ENCODE results near the gene GFRA1.

The GFRA1 gene

GRCh38 chr10:116221053-116221452, 52.0 kb downstream of the GFRA1 start:
- DNase-seq (ENCODE audit: low spot score): no peak
- TF ChIP-seq, protein P1, sequence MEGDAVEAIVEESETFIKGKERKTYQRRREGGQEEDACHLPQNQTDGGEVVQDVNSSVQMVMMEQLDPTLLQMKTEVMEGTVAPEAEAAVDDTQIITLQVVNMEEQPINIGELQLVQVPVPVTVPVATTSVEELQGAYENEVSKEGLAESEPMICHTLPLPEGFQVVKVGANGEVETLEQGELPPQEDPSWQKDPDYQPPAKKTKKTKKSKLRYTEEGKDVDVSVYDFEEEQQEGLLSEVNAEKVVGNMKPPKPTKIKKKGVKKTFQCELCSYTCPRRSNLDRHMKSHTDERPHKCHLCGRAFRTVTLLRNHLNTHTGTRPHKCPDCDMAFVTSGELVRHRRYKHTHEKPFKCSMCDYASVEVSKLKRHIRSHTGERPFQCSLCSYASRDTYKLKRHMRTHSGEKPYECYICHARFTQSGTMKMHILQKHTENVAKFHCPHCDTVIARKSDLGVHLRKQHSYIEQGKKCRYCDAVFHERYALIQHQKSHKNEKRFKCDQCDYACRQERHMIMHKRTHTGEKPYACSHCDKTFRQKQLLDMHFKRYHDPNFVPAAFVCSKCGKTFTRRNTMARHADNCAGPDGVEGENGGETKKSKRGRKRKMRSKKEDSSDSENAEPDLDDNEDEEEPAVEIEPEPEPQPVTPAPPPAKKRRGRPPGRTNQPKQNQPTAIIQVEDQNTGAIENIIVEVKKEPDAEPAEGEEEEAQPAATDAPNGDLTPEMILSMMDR (IDR thresholded peaks at IDR 0.05; ENCODE audit: borderline replicate concordance, control extremely low read depth, extremely low read depth, insufficient read depth, missing control alignments): no peak
- in situ Hi-C loops (cut with MboI; ENCODE audit: low sequenced_read_pairs, unreplicated experiment): no loop called here

DNA sequence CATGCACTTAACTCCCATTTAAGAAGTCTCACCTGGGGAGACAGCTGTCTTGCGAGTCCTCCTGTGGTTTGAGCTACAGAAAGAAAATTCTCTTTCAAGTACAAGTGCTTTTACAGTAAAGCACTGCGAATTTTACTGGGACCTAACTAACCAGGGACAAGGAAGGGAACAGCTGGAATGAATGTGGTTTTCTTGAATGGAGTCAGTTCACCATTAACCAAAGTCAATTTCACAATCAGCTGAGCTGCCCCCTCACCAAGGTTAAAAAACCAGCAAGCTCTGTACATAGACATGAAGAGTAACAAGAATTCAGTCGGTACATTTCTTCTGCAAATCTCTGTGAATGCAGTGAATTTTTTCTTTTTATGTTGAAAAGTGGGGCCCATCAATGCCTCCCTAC, 56.3 kb downstream of the GFRA1 start:
- in situ Hi-C loops (cut with MboI; ENCODE audit: low sequenced_read_pairs, unreplicated experiment): no loop called here
- TF ChIP-seq, protein P1 (IDR thresholded peaks at IDR 0.05; ENCODE audit: borderline replicate concordance, control extremely low read depth, extremely low read depth, insufficient read depth, missing control alignments): no peak

GRCh38 chr10:116215651-116216050, 57.4 kb downstream of the GFRA1 start:
- TF ChIP-seq, protein P1 (IDR thresholded peaks at IDR 0.05; ENCODE audit: borderline replicate concordance, control extremely low read depth, extremely low read depth, insufficient read depth, missing control alignments): no peak
- in situ Hi-C loops (cut with MboI; ENCODE audit: low sequenced_read_pairs, unreplicated experiment): no loop called here
- no peak for DNase-seq (ENCODE audit: low spot score)

More for the DNA sequence above, 56.3 kb downstream of the GFRA1 start:
- no peak for DNase-seq (ENCODE audit: low spot score)

DNA sequence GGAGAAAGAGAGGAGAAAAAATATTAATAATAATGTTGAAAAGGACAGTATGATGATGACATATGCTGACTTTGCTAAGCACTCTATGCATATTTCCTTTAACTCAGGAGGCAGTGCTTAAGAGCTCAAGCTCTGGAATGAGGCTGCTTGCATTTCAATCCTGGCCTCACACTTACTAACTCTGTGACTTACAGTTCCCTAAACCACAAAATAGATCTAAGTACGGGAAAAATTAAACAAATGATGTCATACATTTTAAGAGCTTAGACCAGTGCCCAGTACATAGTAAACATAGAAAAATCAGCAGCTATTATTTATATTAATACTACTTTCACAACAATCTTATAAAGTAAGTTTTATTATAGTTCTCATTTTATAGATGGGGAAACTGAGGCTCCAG, 61.3 kb downstream of the GFRA1 start:
- TF ChIP-seq, protein P1 (IDR thresholded peaks at IDR 0.05; ENCODE audit: borderline replicate concordance, control extremely low read depth, extremely low read depth, insufficient read depth, missing control alignments): no peak
- no peak for DNase-seq (ENCODE audit: low spot score)
- in situ Hi-C loops (cut with MboI; ENCODE audit: low sequenced_read_pairs, unreplicated experiment): no loop called here

DNA sequence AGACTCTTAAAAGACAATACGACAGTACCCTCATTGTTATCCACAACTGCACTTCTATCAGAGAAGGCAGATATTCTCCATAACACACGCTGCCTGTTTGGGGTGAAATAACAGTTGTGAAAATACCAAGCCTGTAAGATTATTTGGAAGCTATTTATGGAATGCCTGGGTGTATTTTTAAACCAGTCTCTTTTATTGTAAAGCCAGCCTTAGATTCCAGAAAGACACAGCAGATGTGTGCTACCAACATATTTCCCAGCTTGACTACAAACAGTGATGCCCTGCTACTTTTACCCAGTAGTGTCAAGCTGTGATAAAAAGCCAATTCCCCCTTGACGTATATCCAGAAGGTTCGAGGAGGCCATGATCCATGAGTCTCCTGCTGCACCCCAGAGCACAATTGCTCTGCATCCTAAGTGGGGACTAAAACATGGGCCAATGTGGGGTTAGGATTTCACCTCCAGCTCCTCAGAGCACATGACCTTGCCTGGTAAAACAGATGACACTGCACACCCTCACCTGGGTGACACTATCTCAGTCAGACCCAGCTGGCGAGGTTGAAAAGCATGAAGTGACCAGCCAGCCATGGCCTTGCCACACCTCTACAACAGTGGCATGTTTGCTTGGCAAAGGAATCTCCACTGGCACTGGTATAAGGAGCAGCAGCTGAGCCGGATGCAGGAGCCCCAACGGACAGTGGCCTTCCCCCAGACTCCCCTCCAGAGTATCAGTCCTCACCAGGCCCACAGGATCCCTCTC, 62.2 kb downstream of the GFRA1 start:
- TF ChIP-seq, protein P1 (IDR thresholded peaks at IDR 0.05; ENCODE audit: borderline replicate concordance, control extremely low read depth, extremely low read depth, insufficient read depth, missing control alignments): no peak
- in situ Hi-C loops (cut with MboI; ENCODE audit: low sequenced_read_pairs, unreplicated experiment): no loop called here
- DNase-seq (ENCODE audit: low spot score): no peak

DNA sequence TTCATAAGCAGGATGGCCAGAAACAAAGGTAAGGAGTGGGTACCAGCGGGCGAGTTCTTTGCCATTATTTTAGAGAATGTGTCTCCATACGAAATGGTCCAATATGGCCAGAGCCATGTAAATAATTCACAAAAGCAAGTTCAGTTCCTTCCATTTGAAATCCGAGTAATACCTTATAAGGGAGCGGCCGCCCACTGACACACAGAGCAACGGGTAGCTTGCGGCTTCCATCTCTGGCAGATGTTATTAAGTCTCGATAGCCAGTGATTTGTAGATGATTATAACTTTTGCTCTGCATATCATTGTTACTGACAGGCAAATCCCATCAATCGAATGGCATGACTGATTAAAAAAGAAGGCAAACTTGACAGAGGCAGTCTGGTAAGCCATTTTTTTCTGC, 63.2 kb downstream of the GFRA1 start:
- TF ChIP-seq, protein P1 (IDR thresholded peaks at IDR 0.05; ENCODE audit: borderline replicate concordance, control extremely low read depth, extremely low read depth, insufficient read depth, missing control alignments): no peak
- DNase-seq (ENCODE audit: low spot score): no peak
- in situ Hi-C loops (cut with MboI; ENCODE audit: low sequenced_read_pairs, unreplicated experiment): no loop called here

All from GM13976 (cell line).